Measurements from ENCODE around the gene EBF3.

EBF3 gene, protein sequence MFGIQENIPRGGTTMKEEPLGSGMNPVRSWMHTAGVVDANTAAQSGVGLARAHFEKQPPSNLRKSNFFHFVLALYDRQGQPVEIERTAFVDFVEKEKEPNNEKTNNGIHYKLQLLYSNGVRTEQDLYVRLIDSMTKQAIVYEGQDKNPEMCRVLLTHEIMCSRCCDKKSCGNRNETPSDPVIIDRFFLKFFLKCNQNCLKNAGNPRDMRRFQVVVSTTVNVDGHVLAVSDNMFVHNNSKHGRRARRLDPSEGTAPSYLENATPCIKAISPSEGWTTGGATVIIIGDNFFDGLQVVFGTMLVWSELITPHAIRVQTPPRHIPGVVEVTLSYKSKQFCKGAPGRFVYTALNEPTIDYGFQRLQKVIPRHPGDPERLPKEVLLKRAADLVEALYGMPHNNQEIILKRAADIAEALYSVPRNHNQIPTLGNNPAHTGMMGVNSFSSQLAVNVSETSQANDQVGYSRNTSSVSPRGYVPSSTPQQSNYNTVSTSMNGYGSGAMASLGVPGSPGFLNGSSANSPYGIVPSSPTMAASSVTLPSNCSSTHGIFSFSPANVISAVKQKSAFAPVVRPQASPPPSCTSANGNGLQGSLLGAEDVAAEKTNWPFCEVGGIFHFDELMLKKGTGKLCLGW

DNA sequence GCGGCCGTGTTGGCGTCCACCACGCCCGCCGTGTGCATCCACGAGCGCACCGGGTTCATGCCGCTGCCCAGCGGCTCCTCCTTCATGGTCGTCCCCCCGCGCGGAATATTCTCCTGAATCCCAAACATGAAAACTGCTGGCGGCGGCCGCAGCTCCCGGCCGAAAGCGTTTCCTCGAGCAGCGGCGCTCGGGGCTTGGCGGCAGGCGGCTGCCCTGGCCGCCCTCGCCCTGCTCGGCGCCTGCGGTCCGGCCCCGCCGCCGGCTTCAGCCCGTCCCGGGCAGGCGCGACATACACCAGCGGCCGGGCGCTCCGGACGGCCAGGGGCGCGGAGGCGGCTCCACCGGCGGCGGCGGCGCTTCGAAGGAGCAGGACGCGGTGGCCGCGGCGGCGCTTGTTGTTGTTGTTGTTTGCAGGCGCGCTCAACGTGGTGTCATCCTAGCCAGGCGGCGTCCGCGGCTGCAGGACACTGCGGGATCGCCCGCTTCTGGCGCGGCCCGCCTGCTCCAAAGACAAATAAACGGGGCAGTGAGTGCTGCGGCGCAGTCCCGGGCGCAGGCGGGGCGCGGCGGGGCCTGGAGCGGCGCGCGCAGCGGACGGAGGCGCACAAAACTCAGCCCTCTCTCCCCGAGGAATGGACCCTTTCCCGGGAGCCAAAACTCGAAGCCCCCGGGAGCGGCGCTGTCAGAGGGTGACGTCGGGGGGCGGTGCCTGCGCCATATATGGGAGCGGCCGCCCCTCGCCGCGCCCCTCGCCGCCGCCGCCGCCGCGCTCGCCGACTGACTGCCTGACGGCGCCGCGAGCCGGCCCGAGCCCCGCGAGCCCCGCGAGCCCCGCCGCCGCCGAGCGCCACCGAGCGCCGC is at the start of gene EBF3:
TSS of gene EBF3 (minus strand) at position 634 of the 861 bp plus-strand sequence. CDS start at position 128, 506 bp downstream.
- peak; percentile 89 for DNase-seq (ENCODE audit: low read depth)
- TF ChIP-seq, protein P1, sequence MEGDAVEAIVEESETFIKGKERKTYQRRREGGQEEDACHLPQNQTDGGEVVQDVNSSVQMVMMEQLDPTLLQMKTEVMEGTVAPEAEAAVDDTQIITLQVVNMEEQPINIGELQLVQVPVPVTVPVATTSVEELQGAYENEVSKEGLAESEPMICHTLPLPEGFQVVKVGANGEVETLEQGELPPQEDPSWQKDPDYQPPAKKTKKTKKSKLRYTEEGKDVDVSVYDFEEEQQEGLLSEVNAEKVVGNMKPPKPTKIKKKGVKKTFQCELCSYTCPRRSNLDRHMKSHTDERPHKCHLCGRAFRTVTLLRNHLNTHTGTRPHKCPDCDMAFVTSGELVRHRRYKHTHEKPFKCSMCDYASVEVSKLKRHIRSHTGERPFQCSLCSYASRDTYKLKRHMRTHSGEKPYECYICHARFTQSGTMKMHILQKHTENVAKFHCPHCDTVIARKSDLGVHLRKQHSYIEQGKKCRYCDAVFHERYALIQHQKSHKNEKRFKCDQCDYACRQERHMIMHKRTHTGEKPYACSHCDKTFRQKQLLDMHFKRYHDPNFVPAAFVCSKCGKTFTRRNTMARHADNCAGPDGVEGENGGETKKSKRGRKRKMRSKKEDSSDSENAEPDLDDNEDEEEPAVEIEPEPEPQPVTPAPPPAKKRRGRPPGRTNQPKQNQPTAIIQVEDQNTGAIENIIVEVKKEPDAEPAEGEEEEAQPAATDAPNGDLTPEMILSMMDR (IDR thresholded peaks at IDR 0.05; ENCODE audit: low read length, missing control alignments) = no peak
- H3K4me3 ChIP-seq (replicated peaks; ENCODE audit: low read depth, low read length) = peak within 1 kb of the TSS; percentile 76

DNA sequence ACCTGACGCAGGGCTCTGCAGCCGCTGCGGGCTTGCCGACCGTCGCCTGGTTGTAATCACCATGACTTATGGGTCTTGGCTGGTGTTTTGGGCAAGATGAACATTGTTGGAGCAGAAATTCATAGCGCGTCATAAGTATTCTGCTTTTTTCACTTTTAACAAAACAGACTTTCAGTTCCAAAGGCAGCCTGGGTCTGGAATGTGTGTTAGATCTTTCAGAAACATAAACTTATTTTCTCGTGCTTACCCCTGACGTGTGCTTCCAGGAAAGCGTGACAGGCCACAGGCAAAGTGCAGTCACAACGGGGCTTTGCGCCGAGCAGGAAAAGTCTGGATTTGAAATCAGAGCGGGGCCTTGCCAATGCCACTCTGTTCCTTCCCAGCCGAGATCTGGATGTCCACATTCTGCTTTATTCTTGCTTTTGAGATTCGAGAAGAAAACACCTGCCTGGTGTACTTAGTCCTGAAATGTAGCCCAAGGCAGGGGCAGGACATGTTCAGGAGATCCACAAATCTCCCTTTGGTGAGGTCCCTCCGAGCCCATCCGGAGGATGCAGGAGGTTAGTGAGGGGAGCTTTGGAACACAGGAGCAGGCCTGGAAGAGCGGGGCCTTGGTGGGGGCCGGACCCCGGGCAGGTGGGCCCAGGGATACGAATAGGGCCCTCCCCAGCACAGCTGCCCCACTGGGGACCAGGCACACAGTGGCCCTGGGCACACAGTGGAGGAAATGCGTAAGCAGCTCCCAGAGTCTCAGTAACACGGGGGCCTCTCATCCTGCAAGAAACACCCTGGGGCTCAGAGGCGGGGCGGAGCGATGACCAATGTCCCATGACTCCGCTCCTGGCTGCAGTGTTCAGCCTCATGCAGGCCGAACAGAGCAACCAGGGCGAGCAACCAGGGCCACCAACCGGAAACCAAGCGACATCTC is 49.5 kb upstream of the EBF3 start:
- TF ChIP-seq, protein P1 (IDR thresholded peaks at IDR 0.05; ENCODE audit: low read length, missing control alignments) = no peak
- DNase-seq (ENCODE audit: low read depth) = no peak
- H3K4me3 ChIP-seq (replicated peaks; ENCODE audit: low read depth, low read length) = no peak overlapping the region

DNA sequence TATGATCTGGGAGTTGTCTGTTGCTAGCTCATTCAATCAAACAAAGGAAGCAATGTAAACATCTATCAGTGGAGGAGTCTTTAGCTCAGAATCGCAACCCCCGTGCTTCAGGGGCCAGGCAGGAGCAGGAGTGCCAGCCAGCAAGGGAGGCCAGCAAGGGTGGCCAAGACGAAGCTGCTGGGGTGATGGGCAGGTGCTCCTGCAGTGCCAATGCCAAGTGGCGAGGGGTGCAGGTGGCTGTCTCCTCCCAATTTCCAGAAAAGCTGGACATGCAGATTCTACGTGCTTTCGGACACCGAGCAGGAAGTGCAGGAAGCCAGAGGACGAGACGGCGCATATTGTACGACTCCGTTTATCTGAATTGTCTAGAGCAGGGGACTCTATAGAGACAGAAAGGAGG is 48.1 kb upstream of the EBF3 start:
- H3K4me3 ChIP-seq (replicated peaks; ENCODE audit: low read depth, low read length) = no peak overlapping the region
- TF ChIP-seq, protein P1 (IDR thresholded peaks at IDR 0.05; ENCODE audit: low read length, missing control alignments) = no peak
- DNase-seq (ENCODE audit: low read depth) = no peak

DNA sequence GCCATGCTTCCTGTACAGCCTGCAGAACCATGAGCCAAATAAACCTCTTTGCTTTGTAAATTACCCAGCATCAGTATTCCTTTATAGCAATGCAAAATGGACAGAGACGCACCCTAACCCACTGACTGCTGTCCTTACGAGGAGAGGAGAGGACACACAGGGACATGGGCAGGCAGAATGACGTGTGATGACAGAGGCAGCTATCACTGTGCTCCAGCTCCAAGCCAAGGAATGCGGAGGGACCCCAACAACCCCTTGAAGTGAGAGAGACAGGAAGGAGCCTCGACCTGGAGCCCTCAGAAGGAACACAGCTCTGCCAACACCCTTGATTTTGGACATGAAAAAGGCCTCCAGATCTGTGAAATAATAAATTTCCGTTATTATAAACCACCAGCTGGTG is 46.6 kb upstream of the EBF3 start:
- no peak for DNase-seq (ENCODE audit: low read depth)
- TF ChIP-seq, protein P1 (IDR thresholded peaks at IDR 0.05; ENCODE audit: low read length, missing control alignments) = no peak
- no peak overlapping the region for H3K4me3 ChIP-seq (replicated peaks; ENCODE audit: low read depth, low read length)

DNA sequence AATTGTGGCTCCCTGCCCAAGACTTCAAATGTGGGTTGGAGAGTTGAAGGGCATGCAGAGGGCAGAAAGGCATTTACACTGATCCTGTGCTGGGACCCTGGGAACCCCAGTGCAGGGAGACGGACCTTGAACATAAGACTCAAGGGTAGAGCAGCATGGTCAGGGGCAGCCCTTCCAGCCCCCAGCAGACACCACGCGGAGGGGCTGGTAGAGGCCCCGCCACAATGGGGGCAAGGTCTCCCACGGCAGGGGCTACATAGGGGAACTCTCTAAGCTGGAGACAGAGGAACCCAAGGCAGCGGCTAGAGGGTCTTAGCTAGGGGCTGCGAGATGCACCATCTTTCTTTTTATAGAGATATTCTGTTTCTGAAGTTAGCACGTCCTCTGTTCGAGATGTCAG is 45.2 kb upstream of the EBF3 start:
- TF ChIP-seq, protein P1 (IDR thresholded peaks at IDR 0.05; ENCODE audit: low read length, missing control alignments) = no peak
- no peak overlapping the region for H3K4me3 ChIP-seq (replicated peaks; ENCODE audit: low read depth, low read length)
- DNase-seq (ENCODE audit: low read depth) = no peak
